Measurements from ENCODE around the gene ARF1.

GRCh38 chr1:228045405-228045804 is 37.1 kb upstream of the ARF1 start:
- TF ChIP-seq, protein P1, sequence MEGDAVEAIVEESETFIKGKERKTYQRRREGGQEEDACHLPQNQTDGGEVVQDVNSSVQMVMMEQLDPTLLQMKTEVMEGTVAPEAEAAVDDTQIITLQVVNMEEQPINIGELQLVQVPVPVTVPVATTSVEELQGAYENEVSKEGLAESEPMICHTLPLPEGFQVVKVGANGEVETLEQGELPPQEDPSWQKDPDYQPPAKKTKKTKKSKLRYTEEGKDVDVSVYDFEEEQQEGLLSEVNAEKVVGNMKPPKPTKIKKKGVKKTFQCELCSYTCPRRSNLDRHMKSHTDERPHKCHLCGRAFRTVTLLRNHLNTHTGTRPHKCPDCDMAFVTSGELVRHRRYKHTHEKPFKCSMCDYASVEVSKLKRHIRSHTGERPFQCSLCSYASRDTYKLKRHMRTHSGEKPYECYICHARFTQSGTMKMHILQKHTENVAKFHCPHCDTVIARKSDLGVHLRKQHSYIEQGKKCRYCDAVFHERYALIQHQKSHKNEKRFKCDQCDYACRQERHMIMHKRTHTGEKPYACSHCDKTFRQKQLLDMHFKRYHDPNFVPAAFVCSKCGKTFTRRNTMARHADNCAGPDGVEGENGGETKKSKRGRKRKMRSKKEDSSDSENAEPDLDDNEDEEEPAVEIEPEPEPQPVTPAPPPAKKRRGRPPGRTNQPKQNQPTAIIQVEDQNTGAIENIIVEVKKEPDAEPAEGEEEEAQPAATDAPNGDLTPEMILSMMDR (conservative IDR thresholded peaks at IDR 0.05): no peak
- no peak for TF ChIP-seq EZH2 (IDR thresholded peaks at IDR 0.05; ENCODE audit: low read depth)

Measured in PC-9 (cell line).